Ovary (tissue), 9 donors: Measurements from ENCODE around the gene GNRH2. TPM values are rescaled to one million over a fixed set of nuclear protein-coding genes. Genes with fewer than 3 reads are reported as not detected.
A peak's percentile ranks its signal among the peaks of the same experiment; 100 is the strongest.

Experiments used
- DNase-seq, 5 donors: peaks; one replicate each; pipeline ENCODE4 v3.0.0-alpha.2; 2019 to 2020
- H3K27ac ChIP-seq, 2 donors: fragments of 200-600 bp; one replicate each; pipeline versions ENCODE4 v1.5.1 to v1.8.0; 2019 to 2022
- H3K27me3 ChIP-seq: fragments of 200-600 bp; one replicate; pipeline ENCODE4 v1.8.0; 2022
- H3K36me3 ChIP-seq: fragments of 200-600 bp; sonication (generic); one replicate; pipeline ENCODE4 v1.5.1; 2019
- H3K4me1 ChIP-seq: one replicate; pipeline ENCODE4 v1.8.1; 2013; ENCODE audit warnings: mild to moderate bottlenecking, moderate library complexity; ENCODE audit not compliant: insufficient read depth
- H3K4me3 ChIP-seq: fragments of 200-600 bp; sonication (generic); one replicate; pipeline ENCODE4 v1.5.1; 2017
- H3K9me3 ChIP-seq, 2 donors: fragments of 200-600 bp in 1 of 2; sonication (generic) in 1 of 2; one replicate each; pipeline versions ENCODE4 v1.5.1 to v1.8.1; 2013 to 2019; ENCODE audit warnings: mild to moderate bottlenecking in 1 of 2, moderate library complexity in 1 of 2
- CTCF ChIP-seq, 3 donors: fragments of 450-650 bp in 2 of 3; fragments of 200-600 bp in 1 of 3; IDR thresholded peaks; one replicate each; pipeline versions ENCODE4 v1.5.1 to v1.8.0; 2016 to 2022; ENCODE audit warnings: antibody characterized with exemption in 3 of 3, mild to moderate bottlenecking in 1 of 3
- EP300 ChIP-seq: sonication (generic); formaldehyde crosslinking; IDR thresholded peaks from one replicate; pipeline ENCODE4 v1.6.1; 2017; ENCODE audit warnings: antibody characterized with exemption
- POLR2A ChIP-seq: fragments of 450-650 bp; IDR thresholded peaks from one replicate; pipeline ENCODE4 v1.6.1; 2017; ENCODE audit warnings: antibody characterized with exemption, mild to moderate bottlenecking, moderate library complexity
- WGBS, 3 donors: extraction: QIAGEN DNeasy Blood & Tissue Kit in 1 of 3; methylation state at CpG; one replicate each; pipeline versions ENCODE4 v1.1.5 to v1.1.7; 2013 to 2017; 5-methylcytosine and 5-hydroxymethylcytosine counted together
- intact Hi-C, 4 donors: fragments of 100-400 bp; cut with DNase I; formaldehyde crosslinking; loops; one replicate each; pipeline versions ENCODE4 v1.11.0 to v1.15.1; 2022 to 2023
- polyA plus RNA-seq, 2 donors: library from polyadenylated mRNA; stranded (reverse); fragments of 200-250 nt in 1 of 2; fragments of 350-450 nt in 1 of 2; fragmentation: Illumina TruSeq in 1 of 2; extraction: RNeasy Lipid Tissue Mini Kit (QIAGEN cat#74804) in 1 of 2; gene quantifications; one replicate each; pipeline ENCODE4 v1.2.3, GENCODE V29; 2013 to 2014
- total RNA-seq, 7 donors: library from RNA; depleted of rRNA in 2 of 7; stranded (reverse); fragments of >200 nt in 2 of 7; fragmentation: NEBNext Ultra II Directional in 3 of 7; extraction: Animal tissue kit (Norgen Biotek cat#: 25700) in 3 of 7; gene quantifications; one replicate each; pipeline versions ENCODE4 v1.1.0 to v1.2.4, GENCODE V29; 2016 to 2023
- donor health status: DM: no; HTN: no; CAD: no; lungs with moderate emphysema.
- donor health status: DM: no; HTN: no; CAD: no.
- donor health status: Bipolar disorder and iron deficiency.
- donor health status: DM: yes; HTN: yes; CAD: no.
- donor health status: DM: no; HTN: no; CAD: no.
- donor health status: DM: yes; HTN: yes; CAD: no.

GNRH2 gene
- total and polyA plus RNA-seq, 9 donors = 0.73 to 2.2 (median 0.97) TPM; not detected in 3

DNA sequence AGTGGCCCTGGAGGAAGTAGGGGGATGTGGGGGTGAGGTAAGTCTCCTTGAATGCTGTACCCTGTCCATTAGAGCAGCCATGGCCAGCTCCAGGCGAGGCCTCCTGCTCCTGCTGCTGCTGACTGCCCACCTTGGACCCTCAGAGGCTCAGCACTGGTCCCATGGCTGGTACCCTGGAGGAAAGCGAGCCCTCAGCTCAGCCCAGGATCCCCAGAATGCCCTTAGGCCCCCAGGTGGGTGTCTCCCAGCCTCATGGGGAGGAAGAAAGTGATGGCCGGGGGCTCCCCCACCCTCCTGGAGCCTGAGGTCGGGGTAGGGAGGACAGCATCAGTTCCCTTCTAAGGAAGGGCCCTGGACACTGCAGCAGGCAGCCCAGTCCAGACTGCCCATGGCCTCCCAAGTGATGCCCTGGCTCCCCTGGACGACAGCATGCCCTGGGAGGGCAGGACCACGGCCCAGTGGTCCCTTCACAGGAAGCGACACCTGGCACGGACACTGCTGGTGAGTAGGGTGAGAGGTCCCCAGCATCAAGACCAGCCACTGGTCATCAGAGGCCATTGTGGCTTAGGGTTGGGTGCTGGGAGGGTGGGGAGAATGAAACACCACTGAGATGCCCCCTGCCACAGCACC, 1.0 kb downstream of the GNRH2 start:
- TF ChIP-seq CTCF (IDR thresholded peaks at IDR 0.05) (no peak), POLR2A (no peak), EP300 (no peak)
- 91 to 98% (median 97%) methylated on average over 6 to 8 of the region's 8 CpGs for WGBS, 3 donors
- Histone ChIP-seq H3K4me1 (peaks cover 19% of the 10 kb centered on the region), H3K27me3 (no peaks in the 10 kb centered on the region), H3K4me3 (no peak overlapping the region), H3K27ac (peak overlapping the region; percentile 26 to 95), H3K9me3 (no peaks in the 10 kb centered on the region), H3K36me3 (no peaks in the 10 kb centered on the region)
- DNase-seq = peak in 4 of 5 donors; percentile 25 to 47 (median 42)
- intact Hi-C loops = no loop called here

GRCh38 chr20:3045042-3045815, 1.8 kb downstream of the GNRH2 start:
- WGBS, 3 donors = 3 to 6% (median 3%) methylated on average over 15 to 24 of the region's 24 CpGs
- intact Hi-C loops = loop anchor here in 1 of 4 donors (5.0 kb wide), 1 partner anchor 167 kb away; no protein-coding TSS in a partner anchor
- TF ChIP-seq POLR2A (no peak), EP300 (no peak), CTCF (IDR thresholded peaks at IDR 0.05) (no peak)
- peaks cover 19% of the 10 kb centered on the region for H3K4me1 ChIP-seq
- no peaks in the 10 kb centered on the region for H3K27me3 ChIP-seq
- H3K36me3 ChIP-seq = no peaks in the 10 kb centered on the region
- H3K4me3 ChIP-seq = peak overlapping the region; percentile 79
- H3K9me3 ChIP-seq = no peaks in the 10 kb centered on the region
- H3K27ac ChIP-seq = peak overlapping the region; percentile 84 to 95
- no peak for DNase-seq

DNA sequence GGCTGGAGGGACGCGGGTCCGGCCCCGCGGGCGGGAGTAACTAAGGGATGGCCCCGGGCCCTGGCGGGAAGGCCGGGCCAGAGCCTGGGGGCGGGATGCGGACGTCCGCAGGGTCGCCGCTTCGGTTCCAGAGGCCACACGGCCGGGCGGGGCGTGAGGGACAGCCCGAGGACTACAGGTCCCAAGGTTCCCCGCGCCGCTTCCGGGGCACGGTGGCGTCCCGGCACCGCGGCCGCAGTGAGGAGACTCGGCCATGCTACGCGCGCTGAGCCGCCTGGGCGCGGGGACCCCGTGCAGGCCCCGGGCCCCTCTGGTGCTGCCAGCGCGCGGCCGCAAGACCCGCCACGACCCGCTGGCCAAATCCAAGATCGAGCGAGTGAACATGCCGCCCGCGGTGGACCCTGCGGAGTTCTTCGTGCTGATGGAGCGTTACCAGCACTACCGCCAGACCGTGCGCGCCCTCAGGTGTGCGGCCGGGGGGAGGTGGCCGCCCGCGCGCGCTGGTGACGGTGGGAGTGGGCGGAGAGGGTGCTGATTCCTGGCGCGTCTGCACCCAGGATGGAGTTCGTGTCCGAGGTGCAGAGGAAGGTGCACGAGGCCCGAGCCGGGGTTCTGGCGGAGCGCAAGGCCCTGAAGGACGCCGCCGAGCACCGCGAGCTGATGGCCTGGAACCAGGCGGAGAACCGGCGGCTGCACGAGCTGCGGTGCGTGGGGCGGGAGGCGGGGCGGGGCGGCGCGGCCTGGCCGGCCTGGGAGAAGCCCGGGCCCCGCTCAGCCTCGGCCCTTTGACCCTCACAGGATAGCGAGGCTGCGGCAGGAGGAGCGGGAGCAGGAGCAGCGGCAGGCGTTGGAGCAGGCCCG, 2.6 kb downstream of the GNRH2 start, which contains the start of gene MRPS26:
Gene MRPS26, plus strand, starts transcription at position 237 of the 861 bp plus-strand sequence. Its CDS starts 17 bp downstream, at position 254.
- WGBS, 3 donors = 0% methylated on average over 60 to 104 of the region's 104 CpGs
- Histone ChIP-seq H3K36me3 (no peaks in the 10 kb centered on the region), H3K27ac (peak within 1 kb of the TSS; percentile 84 to 95), H3K27me3 (no peaks in the 10 kb centered on the region), H3K4me3 (peak within 1 kb of the TSS; percentile 79), H3K9me3 (no peaks in the 10 kb centered on the region), H3K4me1 (peaks cover 19% of the 10 kb centered on the region)
- intact Hi-C loops = loop anchor here in 1 of 4 donors (5.0 kb wide), 1 partner anchor 166 kb away; no protein-coding TSS in a partner anchor
- DNase-seq = peak; percentile 85 to 91 (median 89)
- TF ChIP-seq POLR2A = peak; percentile 68
- TF ChIP-seq EP300 = no peak

GRCh38 chr20:3046677-3047462, 3.4 kb downstream of the GNRH2 start:
- H3K9me3 ChIP-seq = no peaks in the 10 kb centered on the region
- intact Hi-C loops = loop anchor here in 1 of 4 donors (5.0 kb wide), 1 partner anchor 165 kb away; no protein-coding TSS in a partner anchor
- peak overlapping the region; percentile 79 for H3K4me3 ChIP-seq
- TF ChIP-seq POLR2A = no peak
- TF ChIP-seq CTCF (IDR thresholded peaks at IDR 0.05) = no peak
- no peak for TF ChIP-seq EP300
- no peaks in the 10 kb centered on the region for H3K27me3 ChIP-seq
- H3K36me3 ChIP-seq = no peaks in the 10 kb centered on the region
- peak overlapping the region in 1 of 2 donors; percentile 95 for H3K27ac ChIP-seq
- peaks cover 14% of the 10 kb centered on the region for H3K4me1 ChIP-seq
- WGBS, 3 donors = 29 to 37% (median 30%) methylated on average over 38 to 39 of the region's 39 CpGs
- no peak for DNase-seq
